Activated naive CD8-positive, alpha-beta T cell treated with anti-CD3 and anti-CD28 coated beads, Interleukin-2, amount 50 U/mL, for 16 hours (primary cell): ENCODE data around the gene GATA5.
"Not testable (repeated sequence)": the region's sequence is repeated elsewhere in the genome, so short reads cannot be mapped to it uniquely, and the experiment has no call there.

Experiments
- DNase-seq: peaks from one replicate; pipeline ENCODE4 v3.0.0-alpha.2; 2020; ENCODE audit warnings: low read depth, low spot score

The GATA5 gene

DNA sequence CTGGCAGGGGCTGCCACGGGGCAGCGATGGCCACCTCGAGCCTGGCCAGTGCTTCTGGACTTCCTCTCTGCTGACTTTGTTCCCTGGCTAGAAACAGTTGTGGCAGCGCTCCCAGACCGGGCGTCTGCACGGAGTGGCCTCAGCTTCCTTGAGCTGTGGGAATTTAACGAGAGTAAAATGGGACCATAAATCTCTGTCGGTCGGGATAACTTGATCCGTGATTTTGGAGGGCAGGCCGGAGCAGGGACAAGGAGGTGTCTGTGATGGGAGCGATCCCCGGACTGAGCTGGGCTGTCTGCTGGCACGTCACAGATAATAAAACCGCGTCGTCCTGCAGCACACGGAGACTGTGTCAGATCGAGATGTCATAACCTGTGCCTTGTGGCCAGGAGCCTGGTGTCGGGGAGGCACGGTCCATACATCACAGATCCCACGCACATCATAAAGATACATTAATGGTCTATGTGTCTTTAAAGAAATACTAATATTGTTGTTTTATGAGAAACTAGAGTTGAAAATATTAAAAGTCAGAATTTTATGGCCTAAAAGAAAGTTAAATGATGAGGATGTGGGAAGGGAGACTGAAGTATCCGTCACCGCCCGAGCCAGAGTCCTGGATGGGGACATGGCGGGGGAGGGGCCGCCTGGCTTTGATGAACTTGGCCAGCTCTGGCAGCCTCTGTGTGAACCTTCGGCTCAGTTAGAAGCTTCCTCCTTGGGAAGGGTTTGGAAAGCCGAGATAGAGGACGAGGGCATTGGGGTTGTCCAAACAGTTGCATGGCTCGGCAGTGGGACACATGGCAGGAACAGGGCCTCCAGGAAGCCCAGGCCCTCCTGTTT lies 41.9 kb downstream of the GATA5 start:
- no peak for DNase-seq

DNA sequence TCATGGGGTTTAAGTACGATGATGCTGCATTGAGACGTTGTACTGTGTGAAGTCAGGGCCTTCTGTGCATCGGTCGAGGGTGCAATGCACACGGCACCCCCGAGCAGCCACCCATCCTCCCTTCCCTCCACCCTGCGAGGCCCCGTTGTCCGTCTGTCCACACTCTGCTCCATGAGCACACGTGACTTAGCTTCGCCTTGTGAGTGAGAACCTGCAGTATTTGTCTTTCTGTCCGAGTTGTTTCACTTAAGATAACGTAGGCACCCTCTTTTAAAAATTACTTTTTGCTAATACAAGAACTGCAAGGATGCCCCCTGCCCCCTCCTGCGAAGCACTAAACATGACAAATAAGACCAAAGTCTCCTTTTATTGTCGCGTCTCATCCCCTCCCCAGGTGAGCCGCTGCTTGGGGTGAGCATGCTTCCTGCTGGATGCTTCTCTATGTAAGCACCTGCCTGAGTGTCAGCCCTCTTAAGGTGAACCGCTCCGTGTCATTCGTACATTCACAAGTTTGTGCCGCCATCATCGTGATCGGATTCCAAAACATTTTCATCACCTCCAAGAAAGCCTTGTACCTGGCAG lies 44.8 kb downstream of the GATA5 start:
- no peak for DNase-seq

- no peak for DNase-seq
Observed at GRCh38 chr20:62430311-62430853, 45.4 kb downstream of the GATA5 start.

DNA sequence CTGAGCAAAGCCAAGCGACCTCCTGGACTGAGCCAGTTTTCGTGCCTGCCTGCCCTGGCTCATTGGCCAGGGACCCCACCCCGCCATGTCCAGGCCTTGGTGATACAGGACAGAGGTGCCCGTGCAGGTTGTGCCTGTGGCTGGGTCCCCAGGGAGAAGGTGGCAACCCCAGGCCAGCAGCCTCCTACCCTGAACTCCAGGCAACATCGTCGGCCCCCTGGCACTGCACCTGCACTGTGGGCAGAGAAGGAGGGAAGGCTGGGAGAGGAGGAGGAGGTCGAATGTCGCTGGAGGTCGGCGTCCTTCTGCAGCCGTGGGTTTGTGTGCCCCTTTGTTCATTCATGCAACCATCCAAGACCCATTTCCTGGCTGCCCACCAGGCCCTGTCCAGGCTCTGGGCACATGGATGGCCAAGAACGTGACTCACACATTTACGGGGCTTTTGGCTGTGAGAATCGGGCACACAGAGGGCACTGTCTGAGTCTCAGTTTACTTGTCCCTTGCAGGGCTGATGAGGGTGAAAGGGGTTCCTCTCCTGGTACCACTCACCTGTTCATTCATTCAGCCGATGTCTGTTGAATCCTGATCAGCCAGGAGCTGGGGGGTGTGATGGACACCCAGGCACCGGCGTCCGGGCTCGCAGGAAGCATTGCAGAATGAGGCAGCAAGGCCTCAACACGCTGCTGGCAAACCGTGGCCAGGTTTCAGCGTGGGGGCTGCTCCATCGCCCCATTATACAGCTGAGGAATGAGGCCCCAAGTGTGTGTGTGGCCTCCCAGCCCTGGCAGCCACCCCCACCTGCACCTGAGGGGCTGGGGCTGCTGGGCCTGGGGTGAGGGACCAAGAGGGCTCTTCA lies 46.1 kb downstream of the GATA5 start:
- no peak for DNase-seq

- no peak for DNase-seq
Observed at GRCh38 chr20:62428396-62429295, 47.1 kb downstream of the GATA5 start.

- DNase-seq: no peak
Observed at GRCh38 chr20:62428002-62428372, 47.8 kb downstream of the GATA5 start.

DNA sequence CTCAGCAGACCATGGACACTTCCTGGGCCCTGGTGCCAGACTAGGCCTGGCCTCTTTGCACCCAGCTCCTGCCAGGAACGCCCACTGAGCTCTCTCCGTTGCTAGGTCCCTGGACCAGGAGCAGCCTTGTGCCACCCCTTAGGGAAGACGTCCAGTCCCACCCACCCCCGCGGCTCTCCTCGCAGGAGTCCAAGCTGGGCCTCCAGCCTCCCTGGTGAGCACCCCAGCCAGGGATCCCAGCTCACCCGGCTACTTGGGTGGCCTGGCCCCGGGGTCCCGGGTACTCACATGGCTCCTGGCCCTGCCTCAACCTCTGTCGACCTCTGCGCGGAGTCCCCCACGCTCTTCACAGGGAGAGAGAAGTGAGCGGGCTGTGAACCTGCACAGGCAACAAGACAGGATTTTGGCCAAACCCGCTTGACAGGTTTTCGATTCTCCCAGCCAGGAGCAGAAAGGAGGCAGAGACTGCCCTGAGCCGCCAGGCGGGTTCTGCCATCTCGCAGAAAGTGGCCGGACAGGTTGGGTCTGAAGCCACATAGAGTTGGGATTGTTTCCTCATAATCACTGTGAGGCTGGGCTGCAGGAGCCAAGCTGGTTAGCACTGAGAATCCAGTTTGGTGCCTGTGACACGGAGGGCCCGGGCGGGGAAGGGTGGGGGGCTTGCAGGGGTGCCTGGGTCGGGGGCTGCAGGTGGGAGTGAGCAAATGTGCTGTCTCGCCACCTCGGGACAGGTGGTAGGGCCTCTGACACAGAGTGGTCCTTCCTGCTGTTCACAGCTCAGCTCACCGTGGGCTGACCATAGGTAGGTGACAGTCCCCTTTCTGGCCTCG lies 48.4 kb downstream of the GATA5 start, which contains the start of gene RBBP8NL:
Gene RBBP8NL (minus strand): TSS at position 368 of the 830 bp plus-strand sequence. CDS start 7,892 bp downstream, outside the sequence.
- no peak for DNase-seq

DNA sequence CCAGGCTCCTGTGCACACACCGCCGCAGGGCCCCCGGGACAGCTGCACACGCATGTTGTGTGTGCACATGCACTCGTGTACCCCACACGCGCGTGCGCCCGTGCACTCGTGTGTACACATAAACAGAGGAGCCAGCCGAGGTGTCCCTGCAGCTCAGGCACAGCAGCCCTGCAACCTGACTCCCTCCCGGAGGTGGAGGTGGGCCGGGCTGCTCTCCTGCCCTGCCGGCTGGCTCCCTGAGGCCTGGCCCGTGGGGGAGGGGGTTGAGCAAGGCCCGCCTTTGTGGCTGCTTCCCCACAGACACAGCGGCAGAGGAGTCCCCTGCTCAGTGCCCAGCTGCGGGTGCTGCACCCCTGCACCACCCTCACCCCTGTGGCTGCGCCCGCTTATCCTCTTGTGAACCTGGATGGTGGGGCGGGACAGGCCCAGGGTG lies 49.1 kb downstream of the GATA5 start:
- DNase-seq: no peak

- not testable (repeated sequence) for DNase-seq
Observed at GRCh38 chr20:62426059-62426348, 49.8 kb downstream of the GATA5 start.

- DNase-seq: no peak
Observed at GRCh38 chr20:62425281-62426058, 50.3 kb downstream of the GATA5 start.

- DNase-seq: no peak
Observed at GRCh38 chr20:62424249-62425107, 51.3 kb downstream of the GATA5 start.

DNA sequence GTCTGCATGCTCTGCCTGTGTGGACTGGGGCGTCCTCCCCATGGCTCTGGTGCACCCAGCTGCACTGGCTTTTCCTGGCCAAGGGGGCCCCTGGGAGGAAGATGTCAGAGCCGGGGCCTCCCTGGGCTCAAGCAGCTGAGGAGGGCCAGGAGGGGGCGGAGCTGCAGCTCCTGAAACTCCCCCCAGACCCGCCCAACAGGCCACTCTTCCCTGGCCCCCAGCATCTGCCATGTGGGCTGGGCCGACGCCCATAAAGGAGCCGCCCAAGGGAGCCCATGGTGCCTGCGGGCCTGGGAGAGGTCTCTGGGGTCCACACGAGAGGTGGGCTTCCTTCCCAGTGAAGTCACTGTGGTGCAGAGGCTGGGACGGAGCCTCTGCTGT lies 52.5 kb downstream of the GATA5 start:
- no peak for DNase-seq

GRCh38 chr20:62422636-62423325 lies 53.0 kb downstream of the GATA5 start:
- no peak for DNase-seq

DNA sequence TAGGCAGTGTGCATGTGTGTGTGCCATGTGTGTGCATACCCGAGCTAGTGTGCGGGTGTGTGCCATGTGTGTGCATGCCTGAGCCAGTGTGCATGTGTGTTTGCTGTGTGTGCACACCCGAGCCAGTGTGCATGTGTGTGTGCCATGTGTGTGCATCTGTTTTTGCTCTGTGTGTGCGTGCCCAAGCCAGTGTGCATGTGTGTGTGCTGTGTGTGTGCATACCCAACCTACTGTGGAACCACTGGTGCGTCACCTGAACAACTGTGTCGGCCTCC lies 54.1 kb downstream of the GATA5 start:
- DNase-seq: no peak

GRCh38 chr20:62420846-62421715 lies 54.7 kb downstream of the GATA5 start:
- no peak for DNase-seq

DNA sequence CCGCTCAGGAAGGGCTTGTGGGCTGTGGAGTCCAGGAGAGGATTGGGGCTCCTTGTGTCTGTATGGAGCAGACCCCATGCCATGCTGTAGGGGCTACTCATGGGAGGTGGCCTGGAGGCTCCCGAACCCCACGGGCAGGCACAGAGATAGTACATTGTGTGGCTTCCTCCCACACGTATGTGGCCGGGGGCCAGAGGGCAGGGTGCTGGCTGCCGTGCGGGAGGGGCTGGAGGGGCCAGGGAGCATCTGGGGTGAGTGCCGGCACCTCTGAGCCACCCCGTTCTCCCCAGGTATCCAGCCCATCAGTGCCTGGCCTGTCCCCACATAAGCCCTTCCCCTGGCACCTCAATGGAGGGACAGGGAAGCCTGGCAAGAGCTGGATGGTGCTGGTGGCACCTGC lies 56.0 kb downstream of the GATA5 start:
- no peak for DNase-seq
